ENCODE results near the gene ZNF532.

The ZNF532 gene

DNA sequence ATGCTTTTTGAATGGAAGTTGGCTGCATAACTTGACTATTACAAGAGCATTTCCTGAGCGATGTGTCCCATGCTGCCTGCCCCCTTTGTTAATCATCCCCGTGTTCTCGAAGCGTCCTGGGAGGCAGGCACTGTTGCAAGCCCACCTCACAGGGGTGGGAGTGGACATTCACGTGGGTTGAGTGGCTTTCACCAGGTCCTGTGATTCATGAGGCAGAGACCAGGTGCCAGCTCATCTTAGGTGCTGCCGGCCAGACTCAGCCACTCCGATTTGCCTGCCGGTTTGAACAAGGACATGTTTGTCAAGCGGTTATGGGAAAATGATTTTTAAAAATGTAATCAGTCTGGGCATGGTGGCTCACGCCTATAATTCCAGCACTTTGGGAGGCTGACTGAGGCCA lies 112.5 kb downstream of the ZNF532 start:
- peaks cover 27% of the 10 kb centered on the region for H3K36me3 ChIP-seq (ENCODE audit: control insufficient read depth, insufficient read depth, low read length)
- H3K9ac ChIP-seq (ENCODE audit: low read depth, low read length): no peak overlapping the region
- H3K4me3 ChIP-seq (ENCODE audit: low read depth, low read length): no peak overlapping the region
- H3K4me1 ChIP-seq (ENCODE audit: control insufficient read depth, insufficient read depth, low read length): no peaks in the 10 kb centered on the region
- no peaks in the 10 kb centered on the region for H3K9me3 ChIP-seq (ENCODE audit: control insufficient read depth, insufficient read depth, low read length)
- H3K27me3 ChIP-seq (ENCODE audit: control insufficient read depth, insufficient read depth, low read length): no peaks in the 10 kb centered on the region

DNA sequence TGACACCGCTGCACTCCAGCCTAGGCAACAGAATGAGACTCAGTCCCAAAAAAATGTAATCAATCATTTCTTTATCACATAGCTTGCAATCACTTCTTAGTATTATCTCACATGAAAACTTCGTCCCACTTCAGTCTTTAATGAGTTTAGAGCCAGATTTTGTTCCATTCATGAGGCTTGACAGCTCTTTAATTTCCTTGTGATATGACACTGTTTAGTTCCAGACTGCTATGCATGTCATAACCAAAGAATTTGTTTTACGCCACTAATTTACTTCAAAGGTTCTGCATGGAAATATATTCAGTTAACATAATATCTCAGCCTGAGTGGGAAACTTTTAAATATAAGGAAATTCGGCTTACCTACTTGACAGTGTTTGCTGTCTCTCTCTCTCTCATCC lies 113.1 kb downstream of the ZNF532 start:
- Histone ChIP-seq H3K9ac (ENCODE audit: low read depth, low read length) (no peak overlapping the region), H3K4me1 (ENCODE audit: control insufficient read depth, insufficient read depth, low read length) (no peaks in the 10 kb centered on the region), H3K36me3 (ENCODE audit: control insufficient read depth, insufficient read depth, low read length) (peaks cover 27% of the 10 kb centered on the region), H3K27me3 (ENCODE audit: control insufficient read depth, insufficient read depth, low read length) (no peaks in the 10 kb centered on the region), H3K4me3 (ENCODE audit: low read depth, low read length) (no peak overlapping the region), H3K9me3 (ENCODE audit: control insufficient read depth, insufficient read depth, low read length) (no peaks in the 10 kb centered on the region)

DNA sequence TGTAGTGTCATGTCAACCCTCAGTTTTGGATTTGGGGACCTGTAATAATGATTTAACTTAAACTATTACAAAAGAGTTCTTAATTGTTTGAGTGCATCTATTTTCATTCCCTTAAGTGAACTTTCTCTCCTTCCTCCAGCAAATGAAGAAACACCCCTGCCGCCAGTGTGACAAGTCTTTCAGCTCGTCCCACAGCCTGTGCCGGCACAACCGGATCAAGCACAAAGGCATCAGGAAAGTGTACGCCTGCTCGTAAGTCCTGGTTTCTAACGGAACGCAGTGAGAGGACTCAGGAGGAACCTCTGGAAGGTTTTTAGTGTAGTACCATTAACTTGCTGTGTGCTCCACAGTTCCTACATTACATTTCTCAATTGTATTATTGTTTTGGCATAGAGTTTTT lies 114.2 kb downstream of the ZNF532 start:
- H3K9me3 ChIP-seq (ENCODE audit: control insufficient read depth, insufficient read depth, low read length): no peaks in the 10 kb centered on the region
- H3K9ac ChIP-seq (ENCODE audit: low read depth, low read length): no peak overlapping the region
- no peaks in the 10 kb centered on the region for H3K4me1 ChIP-seq (ENCODE audit: control insufficient read depth, insufficient read depth, low read length)
- peaks cover 36% of the 10 kb centered on the region for H3K36me3 ChIP-seq (ENCODE audit: control insufficient read depth, insufficient read depth, low read length)
- H3K27me3 ChIP-seq (ENCODE audit: control insufficient read depth, insufficient read depth, low read length): no peaks in the 10 kb centered on the region
- no peak overlapping the region for H3K4me3 ChIP-seq (ENCODE audit: low read depth, low read length)

DNA sequence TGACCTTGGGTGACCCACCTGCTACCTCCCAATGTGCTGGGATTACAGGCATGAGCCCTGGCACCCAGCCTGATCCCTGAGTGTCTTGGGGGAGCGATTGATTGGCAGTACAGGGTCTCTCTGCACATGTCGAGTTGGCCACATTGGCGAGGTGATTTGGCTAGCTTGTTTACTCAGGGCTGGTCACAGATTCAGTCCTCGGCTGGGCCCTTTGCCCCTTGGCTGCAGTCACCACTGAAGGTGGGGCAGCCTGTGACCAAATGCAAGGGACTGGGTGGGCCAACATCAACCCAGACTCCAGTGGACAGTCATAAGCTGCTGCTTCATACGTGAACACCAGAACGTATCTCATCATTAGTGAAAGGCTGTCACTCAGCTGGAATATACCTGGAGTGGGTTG lies 114.9 kb downstream of the ZNF532 start:
- H3K9me3 ChIP-seq (ENCODE audit: control insufficient read depth, insufficient read depth, low read length): no peaks in the 10 kb centered on the region
- H3K9ac ChIP-seq (ENCODE audit: low read depth, low read length): no peak overlapping the region
- H3K27me3 ChIP-seq (ENCODE audit: control insufficient read depth, insufficient read depth, low read length): no peaks in the 10 kb centered on the region
- H3K36me3 ChIP-seq (ENCODE audit: control insufficient read depth, insufficient read depth, low read length): peaks cover 36% of the 10 kb centered on the region
- no peaks in the 10 kb centered on the region for H3K4me1 ChIP-seq (ENCODE audit: control insufficient read depth, insufficient read depth, low read length)
- no peak overlapping the region for H3K4me3 ChIP-seq (ENCODE audit: low read depth, low read length)

DNA sequence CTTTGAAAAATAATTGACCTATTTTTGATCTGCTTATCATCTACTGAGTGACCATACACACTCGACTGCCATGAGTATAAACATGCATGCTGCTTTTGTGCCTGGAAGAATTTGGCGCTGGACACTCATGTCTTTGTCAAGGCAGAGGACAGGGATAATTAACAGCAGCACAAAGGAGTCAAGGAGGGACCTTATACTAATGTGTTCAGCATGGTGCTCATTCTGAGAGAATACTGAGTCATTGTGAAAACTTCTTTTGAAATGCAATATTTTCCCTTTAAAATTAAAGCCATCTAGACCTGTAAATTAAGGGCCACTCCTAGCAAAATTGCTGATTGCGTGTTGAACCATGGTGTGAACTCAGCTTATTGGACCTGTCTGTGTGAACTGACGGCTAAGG lies 116.3 kb downstream of the ZNF532 start:
- Histone ChIP-seq H3K36me3 (ENCODE audit: control insufficient read depth, insufficient read depth, low read length) (peaks cover 31% of the 10 kb centered on the region), H3K9ac (ENCODE audit: low read depth, low read length) (no peak overlapping the region), H3K4me3 (ENCODE audit: low read depth, low read length) (no peak overlapping the region), H3K4me1 (ENCODE audit: control insufficient read depth, insufficient read depth, low read length) (no peaks in the 10 kb centered on the region), H3K9me3 (ENCODE audit: control insufficient read depth, insufficient read depth, low read length) (no peaks in the 10 kb centered on the region), H3K27me3 (ENCODE audit: control insufficient read depth, insufficient read depth, low read length) (no peaks in the 10 kb centered on the region)

DNA sequence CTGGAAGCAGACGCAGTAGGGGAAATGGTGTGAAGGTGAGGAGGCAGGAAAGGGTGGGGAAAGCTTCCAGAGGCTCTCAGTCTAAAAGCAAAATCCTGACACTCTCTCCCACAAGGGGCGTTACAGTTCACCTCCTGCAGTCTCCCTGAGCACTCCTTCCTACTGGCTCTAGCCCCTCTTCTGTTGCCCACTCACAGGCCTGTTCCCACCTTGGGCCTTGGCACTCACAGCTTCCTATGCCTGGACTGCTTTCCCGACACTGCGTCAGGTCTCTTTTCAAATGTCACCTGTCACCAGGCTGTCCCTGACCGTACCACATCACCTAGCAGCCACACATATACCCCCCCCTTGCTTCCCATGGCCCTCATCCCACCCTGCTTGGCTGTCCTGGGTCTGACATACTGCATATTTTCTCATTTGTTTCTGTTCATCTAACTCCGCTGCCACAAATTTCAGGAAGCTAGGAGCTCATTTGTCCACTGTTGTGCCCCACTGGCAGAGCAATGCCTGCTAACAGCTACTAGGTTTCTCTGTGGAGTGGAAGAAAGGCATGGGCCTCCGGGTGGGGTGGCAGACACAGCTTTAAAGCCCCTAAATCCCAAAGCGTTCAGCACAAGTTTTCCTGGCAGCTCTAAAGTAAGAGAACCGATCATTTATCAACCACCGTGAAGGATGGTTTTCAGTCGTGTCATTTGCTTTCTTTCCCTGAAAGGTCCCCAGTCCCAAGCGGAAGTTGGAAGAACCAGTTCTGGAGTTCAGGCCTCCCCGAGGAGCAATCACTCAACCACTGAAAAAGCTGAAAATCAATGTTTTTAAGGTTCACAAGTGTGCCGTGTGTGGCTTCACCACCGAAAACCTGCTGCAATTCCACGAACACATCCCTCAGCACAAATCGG lies 118.8 kb downstream of the ZNF532 start:
- no peaks in the 10 kb centered on the region for H3K27me3 ChIP-seq (ENCODE audit: control insufficient read depth, insufficient read depth, low read length)
- H3K9me3 ChIP-seq (ENCODE audit: control insufficient read depth, insufficient read depth, low read length): no peaks in the 10 kb centered on the region
- no peak overlapping the region for H3K9ac ChIP-seq (ENCODE audit: low read depth, low read length)
- no peak overlapping the region for H3K4me3 ChIP-seq (ENCODE audit: low read depth, low read length)
- H3K4me1 ChIP-seq (ENCODE audit: control insufficient read depth, insufficient read depth, low read length): no peaks in the 10 kb centered on the region
- H3K36me3 ChIP-seq (ENCODE audit: control insufficient read depth, insufficient read depth, low read length): peaks cover 34% of the 10 kb centered on the region

DNA sequence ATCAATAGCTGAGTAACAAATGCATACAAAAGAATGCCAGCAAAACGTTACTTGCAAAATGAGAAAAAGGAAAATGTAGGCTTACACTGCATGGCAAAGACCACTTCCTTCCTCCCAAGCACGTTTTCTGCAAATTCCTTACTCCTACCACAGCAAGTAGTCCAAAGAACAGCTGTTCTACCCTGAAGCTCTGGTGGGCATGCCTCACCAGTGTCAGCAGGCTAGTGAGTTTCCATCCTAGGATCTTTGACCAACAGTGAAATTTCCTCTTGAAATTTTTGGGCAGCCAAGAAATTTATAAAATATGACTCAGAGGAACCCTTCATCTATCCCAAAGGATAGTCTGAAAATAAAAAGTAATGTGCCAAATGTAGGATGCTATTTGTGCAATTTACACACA lies 123.9 kb downstream of the ZNF532 start:
- no peaks in the 10 kb centered on the region for H3K4me1 ChIP-seq (ENCODE audit: control insufficient read depth, insufficient read depth, low read length)
- no peaks in the 10 kb centered on the region for H3K27me3 ChIP-seq (ENCODE audit: control insufficient read depth, insufficient read depth, low read length)
- no peak overlapping the region for H3K4me3 ChIP-seq (ENCODE audit: low read depth, low read length)
- H3K9ac ChIP-seq (ENCODE audit: low read depth, low read length): no peak overlapping the region
- H3K36me3 ChIP-seq (ENCODE audit: control insufficient read depth, insufficient read depth, low read length): peaks cover 4% of the 10 kb centered on the region
- no peaks in the 10 kb centered on the region for H3K9me3 ChIP-seq (ENCODE audit: control insufficient read depth, insufficient read depth, low read length)

DNA sequence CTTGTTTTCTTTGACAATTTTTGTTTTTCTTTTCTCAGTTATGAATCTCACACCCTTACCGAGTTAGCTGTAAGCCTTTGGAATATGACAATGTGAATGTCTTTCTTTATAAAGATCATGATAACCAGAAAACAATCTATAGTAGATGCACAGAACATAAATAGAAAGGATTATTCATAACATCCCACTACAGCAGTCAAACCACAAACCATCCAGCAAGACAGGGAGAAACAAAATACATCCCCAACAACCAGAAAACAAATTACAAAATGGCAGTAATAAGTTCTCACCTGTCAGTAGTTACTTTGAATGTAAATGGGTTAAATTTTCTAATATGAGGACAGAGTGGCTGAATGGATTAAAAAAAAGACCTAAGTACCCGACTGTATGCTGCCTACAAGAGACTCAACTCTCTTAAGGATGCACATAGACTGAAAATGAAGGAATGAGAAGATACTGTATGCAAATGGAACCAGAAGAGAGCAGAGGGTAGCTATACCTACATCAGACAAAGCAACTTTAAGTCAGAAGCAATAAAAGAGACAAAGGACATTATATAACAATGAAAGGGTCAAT lies 124.6 kb downstream of the ZNF532 start:
- no peak overlapping the region for H3K9ac ChIP-seq (ENCODE audit: low read depth, low read length)
- H3K4me1 ChIP-seq (ENCODE audit: control insufficient read depth, insufficient read depth, low read length): no peaks in the 10 kb centered on the region
- no peaks in the 10 kb centered on the region for H3K9me3 ChIP-seq (ENCODE audit: control insufficient read depth, insufficient read depth, low read length)
- no peaks in the 10 kb centered on the region for H3K27me3 ChIP-seq (ENCODE audit: control insufficient read depth, insufficient read depth, low read length)
- H3K4me3 ChIP-seq (ENCODE audit: low read depth, low read length): no peak overlapping the region
- peaks cover 3% of the 10 kb centered on the region for H3K36me3 ChIP-seq (ENCODE audit: control insufficient read depth, insufficient read depth, low read length)

DNA sequence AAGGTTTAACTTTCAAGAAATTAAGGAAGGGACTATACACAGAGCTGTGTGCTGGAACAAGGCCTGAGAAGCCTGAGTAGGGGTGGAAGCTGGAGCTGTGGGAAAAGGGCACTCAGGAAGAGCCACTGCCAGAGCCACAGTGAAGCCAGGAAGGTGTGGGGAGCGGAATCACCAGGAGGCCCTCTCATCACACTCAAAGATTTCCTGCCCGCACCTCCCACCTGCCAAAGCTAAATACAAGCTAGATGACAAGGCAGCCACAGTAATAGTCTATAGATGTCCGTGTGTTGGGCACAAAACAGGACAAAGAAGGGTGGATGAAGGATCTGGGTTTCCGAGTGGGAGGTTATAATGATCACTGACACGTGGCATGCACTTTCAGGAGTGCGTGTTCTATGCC lies 126.0 kb downstream of the ZNF532 start:
- H3K9ac ChIP-seq (ENCODE audit: low read depth, low read length): no peak overlapping the region

DNA sequence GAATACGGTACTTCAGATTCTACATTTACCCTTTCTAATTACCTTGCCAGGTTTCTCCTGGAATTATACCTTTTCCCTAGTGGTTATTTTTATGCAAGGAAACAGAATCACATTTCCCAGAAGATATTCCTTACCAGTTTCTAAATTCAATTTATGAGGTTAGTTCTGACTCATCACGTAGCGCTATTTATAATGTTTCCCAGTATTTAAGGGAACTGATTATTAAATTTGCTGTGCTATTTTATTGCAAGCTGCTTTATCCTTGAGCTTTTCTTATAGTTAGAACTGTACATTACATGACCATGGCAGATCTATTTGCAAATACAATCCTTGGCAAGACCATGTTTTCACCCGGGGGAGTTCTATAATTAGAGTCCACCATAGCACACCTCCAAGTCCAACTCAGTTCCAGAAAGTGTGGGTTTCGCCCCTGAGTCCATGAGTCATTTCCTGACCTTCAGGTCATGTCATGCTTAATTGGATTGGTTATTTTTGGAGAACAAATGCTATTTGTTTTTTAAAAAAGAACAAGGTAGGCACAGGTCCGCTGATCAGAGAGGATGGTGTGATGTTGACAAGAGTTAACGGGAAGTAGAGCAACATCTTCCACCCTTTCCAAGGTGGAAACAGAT lies 126.6 kb downstream of the ZNF532 start:
- no peak overlapping the region for H3K9ac ChIP-seq (ENCODE audit: low read depth, low read length)
- H3K36me3 ChIP-seq (ENCODE audit: control insufficient read depth, insufficient read depth, low read length): peaks cover 3% of the 10 kb centered on the region
- H3K4me1 ChIP-seq (ENCODE audit: control insufficient read depth, insufficient read depth, low read length): no peaks in the 10 kb centered on the region
- no peaks in the 10 kb centered on the region for H3K9me3 ChIP-seq (ENCODE audit: control insufficient read depth, insufficient read depth, low read length)
- H3K27me3 ChIP-seq (ENCODE audit: control insufficient read depth, insufficient read depth, low read length): no peaks in the 10 kb centered on the region
- no peak overlapping the region for H3K4me3 ChIP-seq (ENCODE audit: low read depth, low read length)

More for the DNA sequence above, 126.0 kb downstream of the ZNF532 start:
- Histone ChIP-seq H3K9me3 (ENCODE audit: control insufficient read depth, insufficient read depth, low read length) (no peaks in the 10 kb centered on the region), H3K27me3 (ENCODE audit: control insufficient read depth, insufficient read depth, low read length) (no peaks in the 10 kb centered on the region), H3K36me3 (ENCODE audit: control insufficient read depth, insufficient read depth, low read length) (peaks cover 3% of the 10 kb centered on the region), H3K4me1 (ENCODE audit: control insufficient read depth, insufficient read depth, low read length) (no peaks in the 10 kb centered on the region), H3K4me3 (ENCODE audit: low read depth, low read length) (no peak overlapping the region)

DNA sequence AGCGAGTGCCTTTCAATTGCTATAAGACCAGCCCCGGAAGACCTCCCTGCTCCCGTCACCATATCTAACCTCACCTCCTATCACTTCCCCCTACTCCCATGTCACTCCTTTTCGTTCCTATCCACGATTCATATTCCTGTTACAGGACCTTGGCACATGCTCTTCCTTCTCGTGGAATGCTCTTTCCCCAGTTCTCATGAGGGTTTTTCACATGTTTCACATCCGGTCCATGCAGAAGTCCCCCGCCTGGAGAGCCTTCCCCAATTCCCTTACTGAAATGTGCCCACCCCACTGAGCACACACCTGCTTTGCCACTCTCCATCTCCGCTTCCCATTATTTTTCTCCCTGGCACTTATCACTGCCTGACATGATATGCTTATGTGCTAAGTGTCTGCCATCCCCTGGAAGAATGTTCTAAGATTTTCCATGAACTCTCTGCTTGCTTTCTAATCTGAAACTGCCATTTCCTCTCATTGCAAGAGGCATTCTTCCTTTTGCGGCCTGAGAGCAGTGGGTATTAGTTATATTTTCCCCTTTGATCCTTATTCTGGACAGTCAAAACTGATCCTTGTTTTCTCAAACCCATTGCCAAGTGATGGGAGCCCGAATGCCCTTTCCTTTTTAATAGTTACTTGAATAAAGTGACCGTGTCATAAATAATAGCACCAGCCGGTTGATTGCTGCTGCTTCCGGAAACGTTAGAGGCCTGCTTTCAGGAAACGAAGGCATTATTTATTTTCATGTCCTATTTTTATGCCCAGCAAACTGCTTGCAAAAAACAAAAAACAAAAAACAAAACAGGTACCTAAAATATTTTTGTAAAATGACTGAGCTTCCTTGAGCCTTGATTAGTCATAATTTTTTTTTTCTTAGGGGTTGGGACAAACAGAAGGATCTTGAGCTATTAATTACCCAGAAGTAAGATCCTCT lies 127.9 kb downstream of the ZNF532 start:
- H3K9ac ChIP-seq (ENCODE audit: low read depth, low read length): no peak overlapping the region
- no peaks in the 10 kb centered on the region for H3K27me3 ChIP-seq (ENCODE audit: control insufficient read depth, insufficient read depth, low read length)
- H3K9me3 ChIP-seq (ENCODE audit: control insufficient read depth, insufficient read depth, low read length): no peaks in the 10 kb centered on the region
- no peaks in the 10 kb centered on the region for H3K36me3 ChIP-seq (ENCODE audit: control insufficient read depth, insufficient read depth, low read length)
- peaks cover 4% of the 10 kb centered on the region for H3K4me1 ChIP-seq (ENCODE audit: control insufficient read depth, insufficient read depth, low read length)
- no peak overlapping the region for H3K4me3 ChIP-seq (ENCODE audit: low read depth, low read length)

All from iPS-15b (cell line).